Esophagus squamous epithelium (tissue), 4 donors: Measurements from ENCODE around the gene OPCML.

Source experiments
- POLR2A ChIP-seq, 4 donors: fragments of 450-650 bp; IDR thresholded peaks; one replicate each; pipeline ENCODE4 v1.6.1; 2017; ENCODE audit warnings: antibody characterized with exemption in 4 of 4, mild to moderate bottlenecking in 4 of 4, moderate library complexity in 3 of 4
- TF ChIP-seq, protein P1 (sequence below), 6 experiments: fragments of 450-650 bp in 4 of 6; fragments of 200-600 bp in 2 of 6; sonication (generic) in 2 of 6; IDR thresholded peaks; one replicate each; pipeline ENCODE4 v1.5.1; 2016 to 2019; ENCODE audit warnings: antibody characterized with exemption in 6 of 6, mild to moderate bottlenecking in 4 of 6, moderate library complexity in 4 of 6

GRCh38 chr11:133156986-133157745 lies 375.1 kb downstream of the OPCML start:
- TF ChIP-seq, protein P1, sequence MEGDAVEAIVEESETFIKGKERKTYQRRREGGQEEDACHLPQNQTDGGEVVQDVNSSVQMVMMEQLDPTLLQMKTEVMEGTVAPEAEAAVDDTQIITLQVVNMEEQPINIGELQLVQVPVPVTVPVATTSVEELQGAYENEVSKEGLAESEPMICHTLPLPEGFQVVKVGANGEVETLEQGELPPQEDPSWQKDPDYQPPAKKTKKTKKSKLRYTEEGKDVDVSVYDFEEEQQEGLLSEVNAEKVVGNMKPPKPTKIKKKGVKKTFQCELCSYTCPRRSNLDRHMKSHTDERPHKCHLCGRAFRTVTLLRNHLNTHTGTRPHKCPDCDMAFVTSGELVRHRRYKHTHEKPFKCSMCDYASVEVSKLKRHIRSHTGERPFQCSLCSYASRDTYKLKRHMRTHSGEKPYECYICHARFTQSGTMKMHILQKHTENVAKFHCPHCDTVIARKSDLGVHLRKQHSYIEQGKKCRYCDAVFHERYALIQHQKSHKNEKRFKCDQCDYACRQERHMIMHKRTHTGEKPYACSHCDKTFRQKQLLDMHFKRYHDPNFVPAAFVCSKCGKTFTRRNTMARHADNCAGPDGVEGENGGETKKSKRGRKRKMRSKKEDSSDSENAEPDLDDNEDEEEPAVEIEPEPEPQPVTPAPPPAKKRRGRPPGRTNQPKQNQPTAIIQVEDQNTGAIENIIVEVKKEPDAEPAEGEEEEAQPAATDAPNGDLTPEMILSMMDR (IDR thresholded peaks at IDR 0.05): no peak
- no peak for TF ChIP-seq POLR2A (IDR thresholded peaks at IDR 0.05)
